Retinal pigment epithelial cell (primary cell): ENCODE results near the gene ADAMTSL3.

Experiments
- DNase-seq: peaks from one replicate; pipeline ENCODE4 v3.0.0-alpha.2; 2010; ENCODE audit warnings: low read depth
- H3K4me3 ChIP-seq: 2 replicates; pipeline ENCODE4 v1.5.1; 2011; ENCODE audit warnings: mild to moderate bottlenecking, low read length, control low read depth, moderate library complexity
- CTCF ChIP-seq: conservative IDR thresholded peaks from 2 replicates; pipeline ENCODE4 v1.5.1; 2011; ENCODE audit warnings: low read depth, low read length, control low read depth, inconsistent platforms

ADAMTSL3 gene

GRCh38 chr15:83816124-83816883 is 162.4 kb downstream of the ADAMTSL3 start:
- TF ChIP-seq CTCF: no peak
- DNase-seq: no peak
- H3K4me3 ChIP-seq: no peak overlapping the region

- no peak overlapping the region for H3K4me3 ChIP-seq
- no peak for TF ChIP-seq CTCF
- DNase-seq: no peak
Measured at GRCh38 chr15:83818591-83818990, 164.7 kb downstream of the ADAMTSL3 start.

GRCh38 chr15:83830381-83830780 is 176.5 kb downstream of the ADAMTSL3 start:
- DNase-seq: no peak
- no peak overlapping the region for H3K4me3 ChIP-seq
- TF ChIP-seq CTCF: no peak

GRCh38 chr15:83833569-83833968 is 179.6 kb downstream of the ADAMTSL3 start:
- H3K4me3 ChIP-seq: no peak overlapping the region
- DNase-seq: no peak
- TF ChIP-seq CTCF: no peak

GRCh38 chr15:83835479-83835878 is 181.6 kb downstream of the ADAMTSL3 start:
- H3K4me3 ChIP-seq: no peak overlapping the region
- no peak for DNase-seq
- no peak for TF ChIP-seq CTCF

GRCh38 chr15:83837945-83838571 is 184.1 kb downstream of the ADAMTSL3 start:
- H3K4me3 ChIP-seq: no peak overlapping the region
- TF ChIP-seq CTCF: peak; percentile 79
- DNase-seq: no peak

- no peak overlapping the region for H3K4me3 ChIP-seq
- TF ChIP-seq CTCF: no peak
- no peak for DNase-seq
Measured at GRCh38 chr15:83838763-83839162, 184.8 kb downstream of the ADAMTSL3 start.
